Hindlimb muscle (tissue), 1 donor: ENCODE results near the gene ATXN1L. TPM values are rescaled to one million over a fixed set of nuclear protein-coding genes. Genes with fewer than 3 reads are reported as not detected.
"Not testable (repeated sequence)": the region's sequence is repeated elsewhere in the genome, so short reads cannot be mapped to it uniquely, and the experiment has no call there.

Experiments
- DNase-seq: peaks from one replicate; pipeline ENCODE4 v3.0.0-alpha.2; 2013
- polyA plus RNA-seq: library from polyadenylated mRNA; unstranded; fragments of 120-200 nt; gene quantifications from one replicate; pipeline ENCODE4 v1.2.1, GENCODE V29; 2013; ENCODE audit not compliant: insufficient read length

ATXN1L gene
- polyA plus RNA-seq, 1 donor, result 17.8 TPM

DNA sequence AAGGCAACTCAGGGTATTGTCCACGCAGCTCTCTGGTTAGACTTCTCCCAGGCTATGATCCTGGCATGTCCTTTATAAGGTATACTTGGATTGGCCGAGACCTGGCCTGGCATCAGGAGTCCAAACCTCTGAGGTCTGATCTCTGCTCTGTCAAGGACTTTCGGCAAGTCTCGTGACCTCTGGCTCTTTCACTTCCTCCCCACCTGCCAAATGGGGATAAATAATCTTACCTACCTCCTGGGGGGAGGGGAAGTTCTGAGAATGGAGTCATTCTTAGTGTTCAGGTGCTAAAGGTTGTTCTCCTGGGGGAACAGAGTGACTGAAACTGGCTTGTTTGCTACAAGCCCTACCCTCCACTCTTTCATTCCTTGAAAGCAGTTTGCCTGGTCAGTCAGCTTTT is 7.6 kb downstream of the ATXN1L start:
- no peak for DNase-seq

DNA sequence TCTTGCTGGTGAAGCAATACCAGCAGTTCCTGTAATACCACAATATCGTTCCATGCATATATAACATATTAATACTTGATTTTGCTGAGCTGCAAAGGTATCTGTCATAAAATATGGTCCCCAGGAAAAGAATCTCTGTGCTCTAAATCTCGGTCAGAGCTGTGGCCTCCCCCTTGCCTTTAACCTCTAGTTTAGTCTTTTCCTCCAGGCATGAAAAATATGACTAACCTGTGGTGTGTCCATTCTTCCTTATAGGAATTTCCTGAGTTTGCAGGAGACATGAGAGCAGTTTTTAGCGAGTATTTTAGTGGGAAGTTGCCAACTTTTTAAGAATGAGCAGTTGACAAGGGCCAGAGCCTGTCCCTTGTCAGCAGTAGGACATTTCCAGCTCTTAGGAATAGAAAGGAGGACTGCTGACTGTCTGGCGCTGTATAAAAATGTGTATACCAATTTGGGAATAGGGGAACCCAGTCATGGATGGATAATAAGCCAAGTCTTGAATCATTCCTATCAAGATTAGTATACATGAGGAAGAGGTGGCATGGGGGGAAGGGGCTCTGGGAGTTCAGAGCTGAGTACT is 8.7 kb downstream of the ATXN1L start:
- DNase-seq, result no peak

DNA sequence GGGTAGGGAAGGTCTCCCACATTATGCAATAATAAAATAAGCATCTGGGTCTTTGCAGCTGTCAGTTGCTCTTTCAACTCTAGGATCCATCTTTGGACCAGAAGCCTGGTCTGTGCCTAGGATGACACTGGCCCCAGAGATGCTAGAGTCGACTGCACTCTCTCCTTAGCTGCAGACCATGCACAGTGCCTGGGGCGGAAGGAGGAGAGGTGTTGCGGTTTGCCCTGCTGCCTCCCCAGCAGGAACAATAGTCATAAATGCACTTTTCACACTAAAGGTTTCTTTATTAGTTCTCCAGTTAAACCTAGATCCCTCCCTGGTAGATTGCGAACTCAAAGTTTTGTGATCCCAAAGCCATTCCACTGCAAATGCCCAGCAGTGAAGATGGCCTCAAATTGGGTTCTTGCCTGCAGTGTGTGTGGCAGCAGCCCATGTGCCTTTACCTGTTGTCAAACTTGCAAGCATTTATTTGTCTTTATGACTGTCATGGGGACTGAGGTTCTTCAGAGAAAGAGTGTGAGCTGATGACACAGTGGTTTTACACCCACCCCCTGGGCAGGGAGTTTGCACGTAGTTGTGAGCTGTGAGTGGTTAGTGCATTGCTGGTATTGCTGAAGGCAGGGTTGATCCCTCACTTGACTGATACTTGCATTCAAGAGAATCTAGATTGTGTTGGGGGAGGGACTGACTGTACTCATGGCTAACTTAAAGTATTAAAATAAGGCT is 10.3 kb downstream of the ATXN1L start:
- DNase-seq, result no peak

DNA sequence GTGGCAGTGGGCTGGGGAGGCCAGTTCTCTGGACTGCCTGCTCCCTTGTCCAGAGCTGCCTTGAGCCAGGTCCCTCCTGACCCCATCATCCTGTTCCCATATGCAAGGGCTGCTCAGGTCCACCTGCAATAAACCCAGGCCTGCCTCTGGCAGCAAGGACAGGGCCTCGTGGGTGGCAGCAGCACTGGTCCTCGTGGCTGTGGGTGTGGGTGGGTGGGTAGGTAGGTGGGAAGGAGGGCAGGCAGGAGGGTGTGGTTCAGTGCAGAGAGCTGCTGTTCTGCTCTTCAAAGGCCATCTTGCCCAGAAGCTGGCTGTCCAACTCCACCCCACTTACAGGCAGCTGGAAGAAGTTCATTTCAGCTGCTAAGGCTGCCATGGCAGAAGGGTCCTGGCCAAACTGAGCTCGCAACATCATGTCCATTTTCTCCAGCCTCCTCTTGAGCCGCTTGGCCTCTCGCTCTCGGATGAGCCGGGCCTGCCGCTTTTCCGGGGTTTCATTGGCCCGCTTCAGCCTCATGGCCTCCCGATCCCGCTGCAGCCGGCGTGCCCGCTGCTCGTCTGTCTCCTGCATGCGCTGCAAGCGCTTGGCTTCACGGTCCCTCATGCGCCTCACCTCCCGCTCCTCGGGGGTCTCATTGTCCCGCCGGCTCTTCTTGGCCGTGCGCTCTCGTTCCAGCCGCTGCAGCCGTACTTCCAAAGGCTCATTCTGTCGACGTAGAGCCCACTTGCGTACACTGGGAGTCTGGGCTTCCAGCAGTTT is 14.2 kb downstream of the ATXN1L start:
- no peak for DNase-seq

GRCh38 chr16:71863995-71864394 is 18.2 kb downstream of the ATXN1L start:
- DNase-seq, result no peak

- no peak for DNase-seq
Measured at GRCh38 chr16:71865173-71865863, 19.5 kb downstream of the ATXN1L start.

DNA sequence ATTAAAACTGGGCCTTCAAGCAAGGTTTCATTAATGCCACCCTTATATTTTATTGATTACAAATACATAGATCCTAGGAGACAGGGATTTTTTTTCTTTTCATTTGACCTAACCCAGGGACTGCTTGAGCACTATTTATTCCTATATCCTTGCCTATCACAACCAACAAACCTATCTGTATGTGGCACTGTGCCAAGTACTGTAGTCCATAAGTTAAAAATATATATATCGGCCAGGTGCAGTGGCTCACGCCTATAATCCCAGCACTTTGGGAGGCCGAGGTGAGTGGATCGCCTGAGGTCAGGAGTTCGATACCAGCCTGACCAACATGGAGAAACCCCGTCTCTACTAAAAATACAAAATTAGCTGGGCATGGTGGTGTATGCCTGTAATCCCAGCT is 21.4 kb downstream of the ATXN1L start:
- DNase-seq, result not testable (repeated sequence)

- DNase-seq, result no peak
Measured at GRCh38 chr16:71867939-71868338, 22.2 kb downstream of the ATXN1L start.

GRCh38 chr16:71869089-71869488 is 23.3 kb downstream of the ATXN1L start:
- no peak for DNase-seq

DNA sequence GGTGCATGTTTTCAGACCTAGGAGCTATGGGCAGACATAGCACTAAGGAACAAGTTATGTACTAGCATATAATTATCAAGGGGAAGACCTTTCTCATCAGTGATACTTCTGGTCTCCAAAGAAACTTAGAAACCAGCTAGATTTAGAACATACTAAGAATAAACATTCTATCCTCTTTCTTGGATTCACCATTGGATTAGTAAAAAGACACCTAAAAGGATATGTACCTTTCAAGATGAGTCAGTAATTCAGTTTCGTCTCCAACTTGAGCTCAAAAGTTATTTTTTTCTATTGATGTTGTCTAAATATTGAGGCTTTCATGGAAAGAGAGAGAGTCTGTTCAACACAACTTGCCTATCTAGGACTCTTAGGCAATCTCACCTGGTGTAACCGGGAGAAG is 25.0 kb downstream of the ATXN1L start:
- no peak for DNase-seq

GRCh38 chr16:71873199-71873598 is 27.4 kb downstream of the ATXN1L start:
- DNase-seq, result no peak

- no peak for DNase-seq
Measured at GRCh38 chr16:71878911-71879310, 33.1 kb downstream of the ATXN1L start.

DNA sequence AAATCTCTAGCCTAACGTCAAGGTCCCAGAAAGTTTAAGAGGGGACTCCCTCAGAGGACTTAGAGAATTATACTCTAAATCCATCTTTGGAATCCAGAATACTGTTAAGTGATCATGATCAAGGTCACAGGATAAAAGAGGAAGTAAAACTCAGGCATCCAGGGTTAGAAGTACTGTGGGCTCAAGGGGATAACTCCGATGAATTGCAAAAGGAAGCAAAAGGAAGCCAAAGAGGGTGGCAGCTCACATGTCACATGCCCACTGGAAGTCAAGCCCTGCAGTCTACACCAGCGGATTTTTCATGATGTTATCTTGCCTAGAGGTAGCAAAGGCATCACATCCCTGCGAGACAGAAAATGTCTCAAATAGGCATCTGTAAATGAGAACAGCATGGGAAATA is 34.4 kb downstream of the ATXN1L start:
- no peak for DNase-seq

- peak; percentile 63 for DNase-seq
Measured at GRCh38 chr16:71882505-71883167, 36.9 kb downstream of the ATXN1L start.

DNA sequence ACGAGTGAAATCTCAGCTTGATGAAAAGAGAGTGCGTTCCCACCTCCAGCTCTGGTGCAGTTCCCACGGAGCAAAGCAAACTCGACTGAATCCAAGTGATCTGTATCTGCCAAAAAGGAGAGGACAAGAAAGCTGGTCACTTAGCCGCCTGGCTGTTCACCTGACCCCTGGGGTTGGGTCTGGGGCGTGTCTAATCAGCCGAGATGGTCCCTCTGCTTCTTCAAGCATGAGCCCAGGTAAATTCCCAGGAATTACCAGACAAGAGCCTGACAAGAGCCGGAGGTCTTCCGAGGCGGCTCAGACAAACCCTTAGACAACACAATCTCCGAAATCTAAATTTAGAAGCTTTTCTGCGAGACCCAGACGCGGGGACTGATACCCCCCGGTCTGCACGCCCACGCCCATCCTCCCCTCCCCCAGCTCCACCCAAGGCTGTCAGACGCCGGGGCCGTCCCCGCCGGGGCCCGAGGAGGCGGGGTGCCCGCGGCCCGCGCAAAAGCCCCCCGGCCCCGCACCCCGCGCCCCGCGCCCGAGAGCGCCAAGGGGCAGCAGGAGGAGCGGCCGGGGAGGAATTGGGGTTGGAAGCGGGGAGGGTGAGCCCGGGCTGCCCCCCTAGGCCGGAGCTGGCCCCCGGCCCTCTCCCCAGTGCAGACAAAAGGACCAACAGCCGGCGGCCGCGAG is 37.5 kb downstream of the ATXN1L start:
- DNase-seq, result peak; percentile 33

GRCh38 chr16:71883849-71884638 is 38.3 kb downstream of the ATXN1L start, which contains the start of gene ZNF821:
ZNF821 (minus strand) TSS chr16:71884182; CDS start chr16:71879946, 4,236 bp downstream.
- peak; percentile 88 for DNase-seq

GRCh38 chr16:71885261-71885650 is 39.5 kb downstream of the ATXN1L start:
- no peak for DNase-seq

DNA sequence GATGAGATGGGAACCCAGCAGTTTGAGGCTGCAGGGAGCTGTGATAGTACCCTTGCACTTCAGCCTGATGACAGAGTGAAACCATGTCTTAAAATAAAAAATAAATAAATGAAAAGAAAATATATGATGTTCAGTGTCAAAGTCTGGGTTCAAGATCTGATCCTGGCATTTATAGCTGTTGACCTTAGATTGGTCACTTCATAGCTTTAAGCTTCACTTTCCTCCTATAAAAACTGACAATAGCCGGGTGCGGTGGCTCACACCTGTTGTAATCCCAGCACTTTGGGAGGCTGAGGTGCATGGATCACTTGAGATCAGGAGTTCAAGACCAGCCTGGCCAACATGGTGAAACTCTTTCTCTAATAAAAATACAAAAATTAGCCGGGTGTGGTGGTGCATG is 43.4 kb downstream of the ATXN1L start:
- no peak for DNase-seq

GRCh38 chr16:71893888-71894228 is 48.1 kb downstream of the ATXN1L start:
- DNase-seq, result no peak

DNA sequence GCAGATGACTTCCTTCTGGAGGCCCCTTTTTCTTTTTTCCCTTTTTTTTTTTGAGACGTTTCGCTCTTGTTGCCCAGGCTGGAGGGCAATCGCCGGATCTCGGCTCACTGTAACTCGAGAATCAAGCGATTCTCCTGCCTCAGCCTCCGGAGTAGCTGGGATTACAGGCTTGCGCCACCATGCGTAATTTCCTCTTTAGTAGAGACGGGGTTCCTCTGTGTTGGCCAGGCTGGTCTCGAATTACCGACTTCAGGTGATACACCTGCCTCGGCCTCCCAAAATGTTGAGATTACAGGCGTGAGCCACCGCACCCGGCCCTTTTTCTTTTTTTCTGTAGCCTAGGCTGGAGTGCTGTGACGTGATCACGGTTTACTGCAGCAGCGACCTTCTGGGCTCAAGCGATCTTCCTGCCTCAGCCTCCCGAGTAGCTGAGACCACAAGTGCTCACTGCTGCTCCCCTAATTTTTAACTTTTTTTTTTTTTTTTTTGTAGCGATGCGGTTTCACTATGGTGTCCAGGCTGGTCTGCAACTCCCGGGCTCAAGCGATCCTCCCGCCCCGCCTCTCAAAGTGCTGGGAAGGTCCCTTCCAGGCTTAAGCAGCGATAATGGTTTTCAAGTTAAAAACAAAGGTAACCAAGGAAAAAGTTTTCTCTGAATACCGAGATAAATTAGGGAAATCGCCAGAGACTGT is 48.6 kb downstream of the ATXN1L start:
- DNase-seq, result peak; percentile 31
